Measurements from ENCODE around the gene GUCA1A. TPM values are rescaled to one million over a fixed set of nuclear protein-coding genes. Genes with fewer than 3 reads are reported as not detected.
"Not testable (repeated sequence)": the region's sequence is repeated elsewhere in the genome, so short reads cannot be mapped to it uniquely, and the experiment has no call there.

GUCA1A gene
- total RNA-seq, 1 donor from 2014 or later: not detected

DNA sequence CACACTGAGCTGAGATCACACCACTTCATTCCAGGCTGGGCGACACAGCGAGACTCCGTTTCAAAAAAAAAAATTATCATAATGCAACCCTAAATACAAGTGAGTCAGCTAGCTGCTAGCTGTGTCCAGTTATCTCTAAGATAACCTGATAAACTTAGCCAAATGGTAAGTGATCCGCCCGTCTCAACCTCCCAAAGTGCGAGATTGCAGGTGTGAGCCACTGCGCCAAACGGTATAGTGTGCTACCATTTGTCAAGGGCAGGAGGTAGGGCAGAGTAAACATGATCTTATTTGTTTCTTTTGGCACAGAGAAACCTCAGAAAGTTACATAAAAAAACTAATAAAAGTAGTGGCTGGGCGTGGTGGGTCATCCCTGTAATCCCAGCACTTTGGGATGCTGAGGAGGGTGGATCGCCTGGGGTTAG is 26.0 kb upstream of the GUCA1A start:
- DNase-seq: no peak

DNA sequence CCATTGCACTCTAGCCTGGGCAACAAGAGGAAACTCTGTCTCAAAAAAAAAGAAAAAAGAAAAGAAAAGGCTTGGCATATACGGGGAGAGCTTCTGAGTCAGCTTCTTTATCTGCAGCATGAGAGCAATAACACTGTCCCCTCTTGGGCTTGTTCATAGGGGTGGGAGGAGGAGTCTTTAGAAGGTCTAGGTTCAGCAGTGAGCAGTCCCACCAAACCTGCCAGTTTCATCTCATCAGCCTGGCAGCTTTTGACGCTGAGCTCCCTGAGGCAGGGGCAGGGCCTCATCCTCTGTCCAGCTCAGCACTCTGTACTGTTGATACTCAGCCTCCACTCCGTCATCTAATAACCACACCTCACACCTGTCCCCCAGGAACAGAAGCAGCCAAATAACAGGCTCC is 25.1 kb upstream of the GUCA1A start:
- no peak for DNase-seq

DNA sequence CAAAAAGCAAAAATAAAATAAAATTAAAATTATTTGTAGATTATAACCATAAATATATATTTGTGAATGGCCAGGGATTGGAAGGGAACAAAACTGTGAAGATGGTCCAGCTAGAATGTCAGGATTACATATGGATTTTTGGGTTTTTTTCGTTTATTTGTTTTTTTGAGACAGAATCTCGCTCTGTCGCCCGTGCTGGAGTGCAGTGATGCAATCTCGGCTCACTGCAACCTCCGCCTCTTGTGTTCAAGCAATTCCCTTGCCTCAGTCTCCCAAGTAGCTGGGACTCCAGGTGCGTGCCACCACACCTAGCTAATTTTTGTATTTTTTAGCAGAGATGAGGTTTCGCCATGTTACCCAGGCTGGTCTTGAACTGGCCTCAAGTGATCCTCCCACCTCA is 22.9 kb upstream of the GUCA1A start:
- no peak for DNase-seq

DNA sequence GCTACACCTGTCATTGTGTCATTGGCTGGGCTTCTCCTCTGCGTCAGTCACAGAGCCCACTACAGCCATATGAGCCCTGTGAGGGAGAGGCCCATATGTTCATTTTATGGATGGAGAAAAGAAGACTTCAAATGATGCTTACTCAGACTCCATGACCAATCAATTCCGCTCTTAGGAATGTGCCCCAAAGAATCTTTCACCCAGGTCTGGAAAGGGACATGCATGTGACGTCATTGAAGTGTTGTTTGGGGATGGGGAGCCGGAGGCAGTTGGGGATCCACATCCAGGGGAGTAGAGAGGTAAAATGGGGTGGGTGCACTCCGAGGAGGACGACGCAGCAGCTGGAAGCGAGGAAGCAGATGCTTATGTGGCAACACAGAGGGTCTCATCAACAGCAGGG is 21.1 kb upstream of the GUCA1A start:
- DNase-seq: no peak

DNA sequence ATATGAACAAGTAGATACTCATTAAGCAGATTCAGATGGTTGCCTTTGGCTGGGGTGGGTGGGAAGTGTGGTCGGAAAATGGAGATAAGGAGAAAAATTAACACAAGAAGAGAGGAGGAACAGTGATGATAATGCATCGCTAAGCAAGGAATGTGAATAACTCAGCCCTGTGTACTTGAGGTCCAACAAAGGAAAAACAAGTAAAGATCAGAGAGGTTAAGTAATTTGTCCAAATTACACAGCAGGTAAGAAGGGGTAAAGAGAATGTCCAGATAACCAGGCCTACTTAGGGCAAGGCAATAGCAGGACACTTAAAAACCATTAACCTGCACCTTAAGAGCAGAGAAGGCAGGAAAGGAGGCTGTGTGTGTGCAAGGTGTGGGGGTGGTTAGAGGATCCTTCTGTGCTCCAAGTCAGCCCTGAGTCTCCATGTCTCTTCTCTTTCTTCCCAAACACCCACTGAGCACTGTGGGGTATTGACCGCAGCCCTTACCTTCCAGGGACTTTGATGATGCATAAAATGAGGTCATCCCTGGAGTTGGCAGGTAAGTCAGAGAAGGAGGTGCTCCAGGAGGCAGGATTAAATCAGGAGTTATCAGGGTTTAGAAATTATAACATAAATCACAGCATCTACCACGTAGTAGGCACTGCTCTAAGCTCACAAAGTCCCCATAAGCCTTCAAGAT is 20.5 kb upstream of the GUCA1A start:
- DNase-seq: not testable (repeated sequence)

DNA sequence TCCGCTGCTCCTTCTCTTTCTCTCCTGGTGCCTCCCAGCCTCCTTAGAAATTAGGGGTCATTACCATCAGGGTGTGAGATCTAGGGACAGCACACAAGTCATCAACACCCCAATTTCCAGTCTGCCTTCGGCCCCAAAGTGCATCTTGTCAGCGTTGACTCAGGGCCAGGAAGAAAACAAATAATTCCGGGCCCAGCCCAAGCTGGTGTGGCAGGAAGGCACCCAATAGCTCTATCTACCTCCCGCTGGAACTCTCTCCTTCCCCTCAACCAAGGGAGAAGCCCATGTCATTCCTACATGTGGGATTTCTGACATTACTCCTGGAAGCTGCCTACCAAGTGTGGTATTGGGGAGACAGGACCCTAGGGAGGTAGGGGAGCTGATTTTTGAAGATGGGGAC is 19.2 kb upstream of the GUCA1A start:
- no peak for DNase-seq

DNA sequence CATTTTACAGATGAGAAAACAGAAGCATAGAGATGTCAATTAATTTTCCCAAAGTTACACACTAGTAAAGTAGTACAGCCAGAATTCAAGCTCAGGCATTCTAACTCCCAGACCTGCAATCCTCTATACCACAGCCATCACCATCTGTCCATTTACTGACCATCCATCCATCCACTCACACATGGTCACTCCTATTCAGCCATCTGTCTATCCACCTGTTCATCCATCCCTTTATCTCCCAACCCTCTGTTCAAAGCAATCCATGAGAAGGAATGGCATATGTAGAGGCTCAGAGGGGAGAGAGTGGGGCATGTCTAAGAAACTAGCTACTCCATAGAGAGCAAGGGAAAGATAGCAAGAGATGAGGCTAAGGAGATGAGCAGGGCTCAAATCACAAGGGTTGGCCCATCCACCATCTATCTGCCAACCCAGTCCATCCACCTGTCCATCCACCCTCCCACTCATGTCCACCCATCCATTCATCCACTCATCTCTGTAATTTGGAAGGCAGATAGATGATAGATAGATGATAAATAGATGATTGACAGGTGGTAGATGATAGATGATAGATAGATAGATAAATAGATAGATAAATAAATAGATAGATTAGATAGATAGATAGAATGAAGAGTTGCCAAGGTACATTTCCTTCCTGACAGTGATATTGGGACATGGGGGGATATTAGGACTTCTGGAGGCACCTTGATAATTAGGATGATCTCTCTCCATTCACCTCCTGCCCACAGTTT is 18.5 kb upstream of the GUCA1A start:
- DNase-seq: no peak

DNA sequence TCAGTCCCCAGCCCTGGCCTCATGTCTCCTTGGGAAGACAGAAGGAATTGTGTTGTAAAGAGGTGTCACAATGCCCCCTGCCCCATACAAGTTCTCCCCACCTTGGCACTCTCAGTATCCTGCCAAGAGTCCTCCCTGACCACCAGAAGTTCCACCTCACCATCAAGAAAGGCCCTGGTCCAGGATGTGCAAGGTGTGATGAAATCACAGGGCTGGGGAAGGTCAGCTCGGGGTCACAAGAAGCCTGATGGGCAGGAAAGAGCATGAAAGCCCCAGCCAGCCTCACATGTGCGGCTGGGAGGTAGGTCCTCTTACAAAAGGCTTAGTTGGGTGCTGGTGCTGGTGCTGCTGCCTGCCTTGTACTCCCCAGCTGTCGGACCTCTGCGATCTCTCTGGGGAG is 17.9 kb upstream of the GUCA1A start:
- no peak for DNase-seq

DNA sequence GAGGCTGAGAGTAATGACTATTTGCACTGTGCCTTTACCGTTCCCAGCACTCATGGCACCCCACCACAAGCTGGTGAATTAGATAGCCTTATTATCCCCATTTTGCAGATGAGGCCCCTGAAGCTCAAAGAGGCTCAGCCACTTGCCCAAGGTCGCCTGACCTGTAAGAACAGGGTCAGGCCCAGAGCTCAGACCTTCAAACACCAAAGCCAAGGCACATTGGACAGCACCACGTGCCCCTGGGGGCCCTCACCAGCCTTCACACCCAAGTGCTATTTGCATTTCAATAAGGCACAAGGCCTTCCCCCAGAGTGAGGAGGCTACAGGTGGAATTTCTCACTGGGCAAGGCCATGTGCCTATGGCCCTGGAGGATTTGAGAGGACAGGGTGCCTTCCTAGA is 16.5 kb upstream of the GUCA1A start:
- no peak for DNase-seq

DNA sequence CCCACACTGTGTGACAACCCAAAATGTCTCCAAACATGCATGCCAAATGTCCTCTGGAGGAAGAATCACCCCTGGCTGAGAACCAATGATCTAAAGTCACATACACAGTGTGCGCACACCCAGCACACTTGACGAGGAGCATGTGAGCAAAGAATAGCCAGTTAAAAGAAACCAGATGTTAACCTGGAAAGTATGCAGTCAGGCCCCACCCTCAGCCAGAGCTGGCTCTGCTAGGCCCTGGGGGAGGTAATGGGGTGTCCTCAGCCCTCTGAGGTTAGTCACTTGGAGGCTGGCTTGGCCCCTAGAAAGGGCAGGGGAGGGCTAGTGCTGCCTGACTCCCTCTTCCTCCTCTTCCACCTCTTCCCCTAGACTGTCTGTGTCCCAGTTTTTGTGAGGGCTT is 15.2 kb upstream of the GUCA1A start:
- peak; percentile 16 for DNase-seq

DNA sequence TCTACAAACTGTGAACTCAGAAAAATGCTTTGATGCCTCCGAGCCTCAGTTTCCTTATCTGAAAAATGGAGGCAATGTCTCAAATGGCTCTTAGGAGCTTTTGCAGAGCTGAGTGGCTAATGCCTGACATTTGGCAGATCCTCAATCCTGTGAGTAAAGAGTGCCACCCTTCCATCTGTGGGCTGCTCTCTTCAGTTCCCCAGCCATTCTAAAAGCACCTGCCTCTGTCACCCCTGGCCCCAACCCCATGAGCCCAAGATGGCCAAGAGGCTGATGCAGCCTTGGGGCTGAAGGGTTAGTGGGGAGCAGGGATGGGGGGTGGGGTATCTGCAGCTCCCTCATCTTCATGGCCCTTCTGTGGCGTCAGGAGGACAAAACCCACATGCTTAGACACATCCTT is 14.5 kb upstream of the GUCA1A start:
- no peak for DNase-seq

DNA sequence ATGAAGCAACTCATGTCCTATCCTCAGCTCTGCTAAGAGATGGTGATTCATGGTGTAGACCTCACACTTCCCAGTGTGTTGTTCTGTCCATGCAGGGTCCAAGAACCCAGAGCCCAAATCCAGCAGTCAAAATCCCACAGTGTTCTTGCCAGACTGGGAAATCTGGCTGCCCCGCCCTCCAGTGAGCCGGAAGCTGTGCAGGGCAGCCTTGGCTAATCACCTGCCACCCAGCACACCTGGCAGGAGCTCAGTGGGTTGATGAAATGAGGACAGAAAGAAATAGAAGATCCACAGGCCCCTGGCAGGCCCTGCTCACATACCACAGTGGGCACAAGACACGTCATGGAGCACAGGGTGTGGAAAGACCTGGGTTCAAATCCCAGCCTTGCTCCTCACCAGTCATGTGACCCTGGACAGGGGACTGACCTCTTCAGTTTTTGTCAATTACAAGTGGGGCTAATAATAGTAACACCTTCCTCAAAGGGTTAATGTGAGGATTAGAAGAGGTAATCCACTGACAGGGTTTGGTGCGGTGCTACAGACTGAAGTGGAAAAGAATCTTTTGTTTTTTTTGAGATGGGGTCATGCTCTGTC is 13.6 kb upstream of the GUCA1A start:
- DNase-seq: no peak

DNA sequence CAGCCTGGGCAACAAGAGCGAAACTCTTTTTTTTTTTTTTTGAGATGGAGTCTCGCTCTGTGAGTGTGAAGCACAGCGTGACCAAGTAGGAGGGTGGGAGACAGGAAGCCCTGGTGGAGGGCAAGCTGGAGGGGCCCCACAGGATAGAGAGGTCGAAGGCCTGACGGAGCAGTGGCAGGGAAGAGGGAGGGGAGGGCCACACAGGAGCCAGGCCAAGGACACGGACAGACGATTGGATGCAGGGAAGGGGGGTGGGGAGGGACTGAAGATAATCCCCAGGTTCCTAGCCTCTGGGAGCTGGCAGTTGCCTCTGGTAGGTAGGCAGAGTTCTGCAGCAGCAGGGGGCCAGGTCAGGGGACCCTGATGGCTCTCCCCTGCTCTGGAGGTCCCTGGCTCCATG is 10.8 kb upstream of the GUCA1A start:
- DNase-seq: no peak

DNA sequence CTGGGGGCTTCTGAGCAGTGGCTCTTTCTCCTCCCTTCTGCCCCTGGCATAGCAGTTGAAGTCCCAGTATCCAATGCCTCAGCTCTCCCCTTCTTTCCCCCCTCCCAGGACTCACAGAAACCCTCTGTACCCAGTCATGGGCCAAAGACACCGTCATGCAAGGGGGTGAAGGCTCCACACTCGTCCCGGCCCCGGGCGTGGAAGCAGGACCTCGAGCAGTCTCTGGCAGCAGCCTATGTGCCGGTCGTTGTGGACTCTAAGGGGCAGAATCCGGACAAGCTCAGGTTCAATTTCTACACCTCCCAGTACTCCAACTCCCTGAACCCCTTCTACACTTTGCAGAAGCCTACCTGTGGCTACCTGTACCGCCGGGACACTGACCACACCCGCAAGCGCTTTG is 10.4 kb upstream of the GUCA1A start:
- no peak for DNase-seq

DNA sequence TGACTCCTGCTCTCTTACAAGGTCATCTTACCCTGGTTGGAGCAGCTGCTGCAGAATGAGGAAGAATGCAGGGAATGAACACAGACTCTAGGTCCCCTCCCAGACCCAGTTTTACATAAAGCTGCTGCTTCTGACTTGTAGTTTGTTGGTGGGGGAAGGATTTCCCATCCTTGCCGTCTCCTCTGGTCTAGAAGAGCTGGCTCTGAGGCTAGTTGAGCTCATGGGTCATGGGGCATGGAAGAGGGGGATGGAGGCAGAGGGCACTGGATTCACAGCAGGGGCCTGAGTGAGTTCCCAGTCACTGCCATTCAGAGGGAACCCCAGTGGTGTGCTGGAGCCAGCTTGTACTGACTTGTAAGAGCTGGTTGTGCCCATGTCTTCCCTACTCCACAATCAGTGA is 9.2 kb upstream of the GUCA1A start:
- no peak for DNase-seq

DNA sequence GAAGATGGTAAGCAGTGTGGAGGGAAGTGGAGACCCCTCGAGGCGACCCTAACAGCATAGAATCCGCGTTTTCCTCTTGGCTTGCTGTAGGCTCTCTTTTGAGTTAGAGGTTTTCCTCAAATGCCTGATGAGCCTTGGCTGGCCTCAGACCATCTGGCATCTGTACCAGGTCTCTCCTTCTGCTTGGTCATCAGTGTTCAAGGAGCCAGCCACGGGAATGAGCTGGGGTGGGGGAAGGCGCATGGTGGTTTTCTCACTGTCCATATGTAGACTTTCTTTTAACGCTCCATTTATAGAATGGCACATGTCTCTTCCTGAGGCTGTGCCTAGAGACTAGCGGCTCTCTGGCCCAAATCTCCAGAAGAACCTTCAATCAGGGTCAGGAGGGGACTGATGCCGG is 8.1 kb upstream of the GUCA1A start:
- DNase-seq: no peak

DNA sequence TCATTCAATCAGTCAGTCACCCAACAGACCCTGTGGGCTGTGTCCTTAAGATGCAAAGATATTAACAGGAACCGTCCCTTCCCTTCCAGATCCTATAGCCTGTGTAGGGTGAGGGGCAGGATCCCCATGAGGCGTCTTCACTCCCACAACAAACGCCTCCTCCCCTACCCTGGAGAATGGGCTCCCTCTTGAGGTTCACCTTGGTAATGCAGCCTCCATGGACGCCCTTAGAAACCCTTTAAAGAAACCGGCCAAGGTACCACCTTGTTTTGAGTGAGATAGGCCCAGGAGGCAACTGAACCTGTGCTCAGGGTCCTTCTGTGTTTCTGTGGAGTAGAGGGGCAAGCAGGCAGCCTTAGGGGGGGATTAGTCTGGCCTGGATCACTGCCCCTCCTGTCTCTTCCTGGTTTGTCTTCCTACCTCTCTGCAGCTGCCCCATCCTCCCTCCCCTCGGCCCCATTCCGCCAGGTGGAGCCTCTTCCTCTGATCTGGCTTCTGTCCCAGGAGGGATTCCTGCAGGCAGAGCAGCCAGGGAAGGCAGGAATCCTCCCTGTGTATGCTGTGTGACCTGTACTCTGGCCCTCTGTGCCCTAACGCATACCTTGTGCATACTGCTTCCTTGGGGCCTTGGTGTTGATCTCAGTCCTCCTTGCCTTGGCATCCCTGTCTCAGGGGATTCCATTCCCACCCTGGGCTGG is 6.6 kb upstream of the GUCA1A start:
- DNase-seq: peak; percentile 89

DNA sequence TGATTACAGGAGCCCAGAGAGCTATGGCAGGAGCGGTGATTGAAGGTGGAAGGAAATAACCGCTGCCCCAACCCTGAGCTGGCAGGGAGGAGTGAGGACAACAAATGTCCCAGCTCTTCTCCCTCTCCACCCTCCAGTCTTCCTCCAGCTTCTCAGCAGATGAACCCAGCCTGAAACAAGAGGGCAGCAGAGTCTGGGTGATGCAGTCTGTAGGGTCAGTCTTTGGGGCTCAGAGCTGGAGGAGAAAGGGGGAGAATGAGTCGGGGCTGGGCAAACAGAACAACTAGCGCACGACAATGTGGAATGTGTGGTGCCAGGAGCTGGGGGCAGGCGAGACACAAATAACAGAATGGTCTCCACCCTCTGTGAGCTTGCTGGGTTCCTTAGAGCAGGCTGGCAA is 4.5 kb upstream of the GUCA1A start:
- no peak for DNase-seq

DNA sequence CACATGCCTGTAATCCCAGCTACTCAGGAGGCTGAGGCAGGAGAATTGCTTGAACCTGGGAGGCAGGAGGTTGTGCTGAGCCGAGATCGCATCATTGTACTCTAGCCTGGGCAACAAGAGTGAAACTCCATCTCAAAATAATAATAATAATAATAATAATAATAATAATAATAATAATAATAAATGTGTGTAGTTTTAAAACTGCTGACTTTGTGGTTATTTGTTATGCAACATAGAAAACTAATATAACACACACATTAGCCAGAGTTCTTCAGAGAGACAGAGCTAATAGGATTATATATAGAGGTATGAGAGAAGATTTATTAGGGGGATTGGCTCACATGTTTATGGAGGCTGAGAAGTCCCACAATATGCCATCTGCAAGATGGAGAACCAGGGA is 3.4 kb upstream of the GUCA1A start:
- DNase-seq: not testable (repeated sequence)

DNA sequence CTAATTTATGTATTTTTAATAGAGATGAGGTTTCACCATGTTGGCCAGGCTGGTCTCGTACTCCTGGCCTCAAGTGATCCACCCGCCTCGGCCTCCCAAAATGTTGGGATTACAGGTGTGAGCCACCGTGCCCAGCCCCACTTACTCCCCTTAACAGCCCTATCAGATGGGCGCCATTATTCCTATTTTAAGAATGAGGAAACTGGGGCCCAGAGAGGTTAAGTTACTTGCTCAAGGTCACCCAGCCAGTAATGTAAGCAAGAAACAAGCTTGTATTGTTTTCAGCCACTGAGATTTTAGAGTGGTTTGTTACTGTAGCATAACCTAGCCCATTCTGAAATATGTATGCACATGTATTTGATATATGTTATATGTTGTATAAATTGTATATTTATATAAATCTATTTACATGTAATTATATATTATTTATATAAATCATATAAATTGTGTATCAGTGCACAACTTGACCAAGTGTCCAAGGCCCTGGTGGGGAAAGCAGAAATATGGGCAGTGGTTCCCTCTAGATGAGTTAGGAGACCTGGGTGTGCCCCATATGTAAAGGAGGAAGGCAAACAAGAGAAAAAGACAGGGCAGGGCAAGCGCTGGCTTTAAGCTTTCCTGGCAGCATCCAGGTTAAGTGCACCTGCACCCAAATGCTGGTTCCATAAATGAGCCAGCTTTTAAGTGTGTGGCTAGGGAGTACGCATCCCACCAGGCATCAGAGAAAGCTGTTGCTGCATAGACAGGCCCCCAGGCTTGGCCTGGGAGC is 1.2 kb upstream of the GUCA1A start:
- DNase-seq: no peak

DNA sequence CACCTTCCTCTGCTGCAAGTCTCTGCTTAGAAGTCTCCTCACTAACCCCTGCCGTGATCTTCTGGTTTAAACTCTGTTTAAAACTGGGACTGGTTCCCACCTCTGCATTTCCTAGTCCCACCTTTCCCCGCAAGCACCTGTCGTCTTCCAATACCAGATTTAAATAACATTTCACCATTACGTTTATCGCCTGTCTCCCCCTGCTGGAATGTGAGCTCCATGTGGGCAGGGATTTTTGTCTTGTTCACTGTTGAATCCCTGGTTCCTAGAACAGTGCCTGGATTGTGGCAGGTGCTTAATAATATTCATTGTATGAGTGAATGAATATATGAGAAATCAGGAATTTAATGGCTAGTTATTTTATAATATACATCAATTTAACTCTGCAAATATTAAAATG is 2.7 kb downstream of the GUCA1A start:
- no peak for DNase-seq

DNA sequence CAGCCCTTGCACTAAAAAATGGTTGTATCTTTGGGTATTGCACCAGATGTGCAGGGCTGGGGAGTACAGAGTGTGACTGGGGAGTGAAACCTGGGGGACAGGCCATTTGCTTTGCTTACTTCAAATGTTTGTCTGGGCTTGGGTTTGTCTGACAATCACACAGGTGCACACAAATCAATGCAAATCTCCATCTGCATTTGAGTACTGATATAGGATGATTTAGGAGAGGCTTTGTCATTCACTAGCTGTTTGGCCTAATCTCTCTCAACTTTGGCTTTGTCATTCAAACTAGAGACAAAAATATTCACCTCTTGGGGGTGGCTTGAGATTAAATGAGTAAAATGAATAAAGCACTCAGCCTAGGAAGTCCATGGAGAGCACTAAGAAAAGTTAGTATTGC is 3.8 kb downstream of the GUCA1A start:
- DNase-seq: no peak

All from tongue (tissue), 2 donors.